ENCODE data around the gene ZBED1. TPM values are rescaled to one million over a fixed set of nuclear protein-coding genes. Genes with fewer than 3 reads are reported as not detected.

Gene ZBED1
- polyA plus RNA-seq, 1 experiment: 26.3 TPM

- no peak for DNase-seq (ENCODE audit: low read depth)
- ChIA-PET POLR2A (no interaction called here), CTCF (no interaction called here)
- TF ChIP-seq, protein P1, sequence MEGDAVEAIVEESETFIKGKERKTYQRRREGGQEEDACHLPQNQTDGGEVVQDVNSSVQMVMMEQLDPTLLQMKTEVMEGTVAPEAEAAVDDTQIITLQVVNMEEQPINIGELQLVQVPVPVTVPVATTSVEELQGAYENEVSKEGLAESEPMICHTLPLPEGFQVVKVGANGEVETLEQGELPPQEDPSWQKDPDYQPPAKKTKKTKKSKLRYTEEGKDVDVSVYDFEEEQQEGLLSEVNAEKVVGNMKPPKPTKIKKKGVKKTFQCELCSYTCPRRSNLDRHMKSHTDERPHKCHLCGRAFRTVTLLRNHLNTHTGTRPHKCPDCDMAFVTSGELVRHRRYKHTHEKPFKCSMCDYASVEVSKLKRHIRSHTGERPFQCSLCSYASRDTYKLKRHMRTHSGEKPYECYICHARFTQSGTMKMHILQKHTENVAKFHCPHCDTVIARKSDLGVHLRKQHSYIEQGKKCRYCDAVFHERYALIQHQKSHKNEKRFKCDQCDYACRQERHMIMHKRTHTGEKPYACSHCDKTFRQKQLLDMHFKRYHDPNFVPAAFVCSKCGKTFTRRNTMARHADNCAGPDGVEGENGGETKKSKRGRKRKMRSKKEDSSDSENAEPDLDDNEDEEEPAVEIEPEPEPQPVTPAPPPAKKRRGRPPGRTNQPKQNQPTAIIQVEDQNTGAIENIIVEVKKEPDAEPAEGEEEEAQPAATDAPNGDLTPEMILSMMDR (IDR thresholded peaks at IDR 0.05; ENCODE audit: insufficient read depth, low read depth, low read length): no peak
- H3K27me3 ChIP-seq (ENCODE audit: control insufficient read depth, insufficient read depth, low read length): no peaks in the 10 kb centered on the region
- no peak overlapping the region for H3K4me3 ChIP-seq (ENCODE audit: low read depth, low read length)
- no peaks in the 10 kb centered on the region for H3K36me3 ChIP-seq (ENCODE audit: control insufficient read depth, insufficient read depth, low read length)
These were observed 49.1 kb downstream of the ZBED1 start for GRCh38 chrX:2451501-2452316.

DNA sequence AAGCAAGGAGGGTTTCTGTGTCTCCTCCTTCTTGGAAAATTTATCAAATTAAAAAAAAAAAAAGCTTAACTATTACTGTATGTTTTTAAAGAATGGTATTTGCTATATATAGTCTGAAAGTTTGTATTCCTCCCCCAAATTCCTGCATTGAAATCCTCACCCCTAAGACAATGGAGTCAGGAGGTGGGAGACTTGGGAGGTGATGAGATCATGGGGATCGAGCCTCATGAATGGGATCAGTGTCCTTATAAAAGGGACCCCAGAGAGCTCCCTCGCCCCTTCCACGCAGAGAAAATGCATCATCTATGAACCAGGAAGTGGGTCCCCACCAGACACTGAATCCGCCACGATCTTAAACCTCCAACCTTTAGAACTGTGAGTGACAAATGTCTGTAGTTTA is 50.1 kb downstream of the ZBED1 start:
- Histone ChIP-seq H3K27me3 (ENCODE audit: control insufficient read depth, insufficient read depth, low read length) (no peaks in the 10 kb centered on the region), H3K36me3 (ENCODE audit: control insufficient read depth, insufficient read depth, low read length) (no peaks in the 10 kb centered on the region)

GRCh38 chrX:2449135-2449886 is 51.5 kb downstream of the ZBED1 start:
- Histone ChIP-seq H3K4me3 (ENCODE audit: low read depth, low read length) (no peak overlapping the region), H3K27me3 (ENCODE audit: control insufficient read depth, insufficient read depth, low read length) (no peaks in the 10 kb centered on the region), H3K36me3 (ENCODE audit: control insufficient read depth, insufficient read depth, low read length) (no peaks in the 10 kb centered on the region; the same call in 1 of the 2 replicates)
- DNase-seq (ENCODE audit: low read depth): no peak
- ChIA-PET POLR2A (no interaction called here), CTCF (no interaction called here)
- TF ChIP-seq, protein P1 (IDR thresholded peaks at IDR 0.05; ENCODE audit: insufficient read depth, low read depth, low read length): no peak

More for the DNA sequence above, 50.1 kb downstream of the ZBED1 start:
- TF ChIP-seq, protein P1 (IDR thresholded peaks at IDR 0.05; ENCODE audit: insufficient read depth, low read depth, low read length): no peak
- ChIA-PET CTCF (no interaction called here), POLR2A (no interaction called here)
- DNase-seq (ENCODE audit: low read depth): no peak
- no peak overlapping the region for H3K4me3 ChIP-seq (ENCODE audit: low read depth, low read length)

GRCh38 chrX:2447484-2447883 is 53.3 kb downstream of the ZBED1 start:
- no peak for DNase-seq (ENCODE audit: low read depth)
- CTCF ChIA-PET: no interaction called here
- TF ChIP-seq, protein P1 (IDR thresholded peaks at IDR 0.05; ENCODE audit: insufficient read depth, low read depth, low read length): no peak

GRCh38 chrX:2446815-2447214 is 54.0 kb downstream of the ZBED1 start:
- TF ChIP-seq, protein P1 (IDR thresholded peaks at IDR 0.05; ENCODE audit: insufficient read depth, low read depth, low read length): no peak
- Histone ChIP-seq H3K27me3 (ENCODE audit: control insufficient read depth, insufficient read depth, low read length) (no peaks in the 10 kb centered on the region), H3K4me3 (ENCODE audit: low read depth, low read length) (no peak overlapping the region), H3K36me3 (ENCODE audit: control insufficient read depth, insufficient read depth, low read length) (no peaks in the 10 kb centered on the region; the same call in 1 of the 2 replicates)
- ChIA-PET CTCF (no interaction called here), POLR2A (no interaction called here)
- DNase-seq (ENCODE audit: low read depth): no peak

More at GRCh38 chrX:2447484-2447883, 53.3 kb downstream of the ZBED1 start:
- Histone ChIP-seq H3K27me3 (ENCODE audit: control insufficient read depth, insufficient read depth, low read length) (no peaks in the 10 kb centered on the region), H3K4me3 (ENCODE audit: low read depth, low read length) (no peak overlapping the region), H3K36me3 (ENCODE audit: control insufficient read depth, insufficient read depth, low read length) (no peaks in the 10 kb centered on the region; the same call in 1 of the 2 replicates)
- POLR2A ChIA-PET: no interaction called here
